HUES6 (cell line): ENCODE measurements around the gene CYSLTR2.
"Not testable (repeated sequence)": the region's sequence is repeated elsewhere in the genome, so short reads cannot be mapped to it uniquely, and the experiment has no call there.

Experiments used
- H3K27ac ChIP-seq: 2 replicates; pipeline ENCODE4 v1.7.0; 2013; ENCODE audit warnings: low read depth, mild to moderate bottlenecking, low read length, inconsistent platforms
- H3K27me3 ChIP-seq: 2 replicates; pipeline ENCODE4 v1.6.1; 2013; ENCODE audit warnings: low read length; ENCODE audit not compliant: control insufficient read depth, insufficient read depth
- H3K36me3 ChIP-seq: 2 replicates; pipeline ENCODE4 v1.6.1; 2013; ENCODE audit warnings: low read length; ENCODE audit not compliant: control insufficient read depth, insufficient read depth
- H3K4me1 ChIP-seq: 2 replicates; pipeline ENCODE4 v1.6.1; 2013; ENCODE audit warnings: low read length; ENCODE audit not compliant: control insufficient read depth, insufficient read depth
- H3K4me3 ChIP-seq: 2 replicates; pipeline ENCODE4 v1.5.1; 2013; ENCODE audit warnings: low read depth, low read length
- H3K9ac ChIP-seq: one replicate; pipeline ENCODE4 v1.6.1; 2013; ENCODE audit warnings: mild to moderate bottlenecking, low read length
- H3K9me3 ChIP-seq: 2 replicates; pipeline ENCODE4 v1.6.1; 2013; ENCODE audit warnings: low read depth, low read length; ENCODE audit not compliant: control insufficient read depth, insufficient read depth

Gene CYSLTR2

DNA sequence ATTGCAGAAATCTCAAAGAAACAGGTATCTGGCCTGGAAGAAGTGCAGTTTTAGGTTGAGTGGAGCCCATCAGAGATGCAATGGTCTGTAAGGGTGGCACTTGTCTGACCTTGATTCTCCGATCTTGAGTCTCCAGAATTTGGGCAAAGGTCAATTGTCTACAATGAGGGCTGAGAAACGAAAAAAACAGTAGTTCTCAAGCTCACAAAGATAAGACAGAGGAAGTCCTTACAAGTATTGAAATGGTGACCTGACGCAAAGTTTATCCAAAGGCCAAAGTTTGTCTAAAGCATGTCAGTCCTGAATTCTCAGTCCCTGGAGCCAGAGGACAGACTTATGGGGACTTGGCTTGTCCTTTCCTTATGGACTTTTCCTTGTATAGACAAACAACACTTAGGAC, 40.3 kb downstream of the CYSLTR2 start:
- H3K27me3 ChIP-seq: no peaks in the 10 kb centered on the region
- no peak overlapping the region for H3K27ac ChIP-seq
- H3K4me1 ChIP-seq: no peaks in the 10 kb centered on the region
- H3K9me3 ChIP-seq: peaks cover 19% of the 10 kb centered on the region
- no peak overlapping the region for H3K9ac ChIP-seq
- H3K4me3 ChIP-seq: no peak overlapping the region
- no peaks in the 10 kb centered on the region for H3K36me3 ChIP-seq

- Histone ChIP-seq H3K36me3 (no peaks in the 10 kb centered on the region), H3K27me3 (no peaks in the 10 kb centered on the region), H3K4me3 (no peak overlapping the region), H3K9me3 (peaks cover 19% of the 10 kb centered on the region), H3K9ac (no peak overlapping the region), H3K4me1 (no peaks in the 10 kb centered on the region), H3K27ac (no peak overlapping the region)
Observed at GRCh38 chr13:48695776-48696175, 42.0 kb downstream of the CYSLTR2 start.

DNA sequence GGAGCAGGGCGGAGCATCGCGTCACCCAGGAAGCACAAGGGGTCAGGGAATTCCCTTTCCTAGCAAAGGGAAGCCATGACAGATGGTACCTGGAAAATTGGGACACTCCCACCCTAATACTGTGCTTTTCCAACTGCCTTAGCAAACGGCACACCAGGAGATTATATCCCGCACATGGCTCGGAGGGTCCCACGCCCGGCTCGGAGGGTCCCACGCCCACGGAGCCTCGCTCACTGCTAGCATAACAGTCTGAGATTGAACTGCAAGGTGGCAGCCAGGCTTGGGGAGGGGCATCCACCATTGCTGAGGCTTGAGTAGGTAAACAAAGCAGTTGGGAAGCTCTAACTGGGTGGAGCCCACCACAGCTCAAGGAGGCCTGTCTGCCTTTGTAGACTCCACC, 42.9 kb downstream of the CYSLTR2 start:
- not testable (repeated sequence) for H3K4me3 ChIP-seq

GRCh38 chr13:48707405-48707804, 53.7 kb downstream of the CYSLTR2 start:
- H3K9ac ChIP-seq: no peak overlapping the region
- H3K9me3 ChIP-seq: peaks cover 11% of the 10 kb centered on the region; the same call in 1 of the 2 replicates
- no peaks in the 10 kb centered on the region for H3K27me3 ChIP-seq
- H3K27ac ChIP-seq: no peak overlapping the region
- no peak overlapping the region for H3K4me3 ChIP-seq
- no peaks in the 10 kb centered on the region for H3K4me1 ChIP-seq
- H3K36me3 ChIP-seq: no peaks in the 10 kb centered on the region

More for the DNA sequence above, 42.9 kb downstream of the CYSLTR2 start:
- not testable (repeated sequence) for H3K27ac ChIP-seq, H3K27me3 ChIP-seq, H3K4me1 ChIP-seq, H3K36me3 ChIP-seq, H3K9ac ChIP-seq
- peaks cover 19% of the 10 kb centered on the region for H3K9me3 ChIP-seq

DNA sequence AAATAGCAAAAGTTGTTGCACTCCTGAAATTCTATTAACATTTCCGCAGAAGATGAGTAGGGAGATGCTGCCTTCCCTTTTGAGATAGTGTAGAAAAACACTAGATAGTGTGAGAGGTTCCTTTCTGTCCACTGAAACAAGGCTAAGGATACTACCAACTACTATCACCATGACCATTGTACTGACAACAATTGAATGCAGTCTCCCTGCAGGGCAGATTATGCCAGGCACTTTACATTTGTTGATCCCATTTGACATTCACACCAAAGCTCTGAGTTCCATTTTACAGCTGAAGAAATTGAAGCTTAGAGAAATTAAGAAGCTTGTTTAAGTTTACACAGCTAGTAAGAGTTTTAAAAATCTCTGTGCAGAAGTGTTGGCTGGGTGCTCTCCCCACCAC, 55.0 kb downstream of the CYSLTR2 start:
- H3K27me3 ChIP-seq: no peaks in the 10 kb centered on the region
- H3K4me1 ChIP-seq: no peaks in the 10 kb centered on the region

DNA sequence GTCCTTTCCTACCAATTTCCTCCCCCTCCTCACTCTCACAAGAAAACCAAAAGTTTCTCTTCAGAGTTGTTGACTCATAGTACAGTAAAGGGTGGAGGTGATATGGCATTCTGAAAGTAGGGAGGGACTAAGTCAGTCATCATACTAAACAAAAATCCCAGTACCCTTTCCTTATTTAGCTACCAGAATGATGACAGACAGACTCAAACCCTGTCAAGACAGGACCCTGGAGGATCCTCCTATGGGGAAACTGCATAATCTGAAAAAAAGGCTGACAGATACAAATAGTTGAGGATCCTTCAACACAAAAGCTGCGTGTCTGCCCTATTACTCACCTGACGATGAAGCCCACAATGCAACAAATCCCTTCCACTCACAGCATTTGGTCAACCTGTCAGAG, 55.5 kb downstream of the CYSLTR2 start:
- no peak overlapping the region for H3K4me3 ChIP-seq
- H3K27ac ChIP-seq: no peak overlapping the region
- H3K36me3 ChIP-seq: no peaks in the 10 kb centered on the region
- H3K4me1 ChIP-seq: no peaks in the 10 kb centered on the region
- peaks cover 23% of the 10 kb centered on the region for H3K9me3 ChIP-seq
- no peak overlapping the region for H3K9ac ChIP-seq
- H3K27me3 ChIP-seq: no peaks in the 10 kb centered on the region

More for the DNA sequence above, 55.0 kb downstream of the CYSLTR2 start:
- Histone ChIP-seq H3K9me3 (peaks cover 18% of the 10 kb centered on the region; the same call in 1 of the 2 replicates), H3K27ac (no peak overlapping the region), H3K4me3 (no peak overlapping the region), H3K9ac (no peak overlapping the region), H3K36me3 (no peaks in the 10 kb centered on the region)

DNA sequence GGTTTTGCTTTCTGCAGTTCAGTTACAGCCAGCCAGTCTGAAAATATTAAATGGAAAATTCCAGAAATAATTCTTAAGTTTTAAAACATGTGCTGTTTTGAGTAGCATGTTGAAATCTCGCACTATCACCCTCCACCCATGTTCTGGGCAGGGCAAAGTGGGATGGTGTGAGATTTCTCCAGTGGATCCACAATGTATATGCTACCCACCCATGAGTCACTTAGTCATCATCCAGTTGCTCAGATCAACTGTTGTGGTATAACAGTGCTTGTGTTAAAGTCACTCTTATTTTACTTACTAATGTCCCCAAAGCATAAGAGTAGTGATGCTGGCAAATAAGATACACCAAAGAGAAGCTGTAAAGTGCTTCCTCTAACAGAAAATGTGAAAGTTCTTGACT, 56.4 kb downstream of the CYSLTR2 start:
- Histone ChIP-seq H3K9ac (no peak overlapping the region), H3K4me1 (no peaks in the 10 kb centered on the region), H3K27me3 (no peaks in the 10 kb centered on the region), H3K36me3 (no peaks in the 10 kb centered on the region), H3K27ac (no peak overlapping the region), H3K9me3 (peaks cover 29% of the 10 kb centered on the region), H3K4me3 (no peak overlapping the region)

DNA sequence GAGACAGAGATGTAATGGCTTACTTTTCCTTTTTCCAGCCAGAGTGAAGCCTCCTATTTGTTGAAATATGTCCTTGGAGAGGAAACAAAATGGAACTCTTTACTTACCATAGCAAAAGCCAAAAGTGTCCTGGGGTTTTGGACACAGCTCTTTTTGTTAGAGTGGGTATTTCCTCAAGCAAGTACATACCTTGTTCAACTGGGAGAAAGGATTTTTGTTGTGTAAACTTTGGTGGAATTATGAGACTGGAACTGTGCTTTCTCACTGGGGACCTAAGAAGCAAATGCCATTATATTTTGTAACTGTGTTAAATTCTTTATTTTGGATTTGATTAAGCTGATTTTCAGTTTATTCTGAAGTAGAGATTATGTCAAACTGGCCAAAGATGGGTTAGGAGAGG, 58.4 kb downstream of the CYSLTR2 start:
- Histone ChIP-seq H3K4me1 (no peaks in the 10 kb centered on the region), H3K36me3 (no peaks in the 10 kb centered on the region), H3K27me3 (no peaks in the 10 kb centered on the region), H3K27ac (no peak overlapping the region), H3K4me3 (no peak overlapping the region), H3K9ac (no peak overlapping the region), H3K9me3 (peaks cover 40% of the 10 kb centered on the region)

DNA sequence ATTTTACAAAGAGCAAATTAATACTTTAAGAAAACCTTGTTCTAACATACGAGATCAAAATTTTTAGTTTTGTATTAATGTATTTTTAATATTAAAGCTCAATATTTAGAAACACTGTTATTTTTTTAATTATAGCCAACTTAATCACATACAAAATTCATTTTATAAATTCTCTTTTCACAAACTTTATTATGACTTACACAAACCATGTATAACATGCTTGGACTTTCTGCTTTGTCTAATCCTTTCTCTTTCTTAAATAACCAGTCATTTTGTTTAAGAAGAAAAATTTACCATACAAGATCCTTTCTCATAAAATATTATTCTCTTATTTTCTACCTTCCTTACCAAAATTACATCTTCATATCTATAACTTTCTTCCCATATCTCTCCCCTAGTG, 62.2 kb downstream of the CYSLTR2 start:
- H3K36me3 ChIP-seq: no peaks in the 10 kb centered on the region
- H3K4me3 ChIP-seq: no peak overlapping the region
- H3K9ac ChIP-seq: no peak overlapping the region
- H3K27ac ChIP-seq: no peak overlapping the region
- H3K9me3 ChIP-seq: peaks cover 70% of the 10 kb centered on the region
- H3K27me3 ChIP-seq: no peaks in the 10 kb centered on the region
- no peaks in the 10 kb centered on the region for H3K4me1 ChIP-seq

DNA sequence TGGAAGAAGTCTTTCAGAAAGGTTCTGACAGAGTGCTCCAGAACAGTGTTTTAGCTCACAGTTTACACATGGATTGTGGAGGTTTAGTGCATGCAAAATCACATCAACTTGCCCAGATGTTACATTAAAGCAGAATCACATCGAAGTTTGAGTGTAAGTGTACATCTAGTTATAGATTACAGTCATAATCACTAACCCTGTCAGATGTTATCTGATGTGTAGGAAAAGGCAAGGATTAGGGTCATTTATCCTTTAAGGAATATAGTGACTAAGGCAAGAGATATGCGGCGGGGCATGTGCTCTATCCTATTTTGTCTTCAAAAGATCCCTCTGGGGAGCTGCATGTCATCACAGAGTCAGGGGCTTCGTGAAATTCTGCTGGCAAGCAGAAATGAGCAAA, 66.9 kb downstream of the CYSLTR2 start:
- no peak overlapping the region for H3K9ac ChIP-seq
- H3K27me3 ChIP-seq: no peaks in the 10 kb centered on the region
- no peak overlapping the region for H3K27ac ChIP-seq
- H3K4me1 ChIP-seq: no peaks in the 10 kb centered on the region
- no peak overlapping the region for H3K4me3 ChIP-seq
- no peaks in the 10 kb centered on the region for H3K36me3 ChIP-seq
- peaks cover 52% of the 10 kb centered on the region for H3K9me3 ChIP-seq

DNA sequence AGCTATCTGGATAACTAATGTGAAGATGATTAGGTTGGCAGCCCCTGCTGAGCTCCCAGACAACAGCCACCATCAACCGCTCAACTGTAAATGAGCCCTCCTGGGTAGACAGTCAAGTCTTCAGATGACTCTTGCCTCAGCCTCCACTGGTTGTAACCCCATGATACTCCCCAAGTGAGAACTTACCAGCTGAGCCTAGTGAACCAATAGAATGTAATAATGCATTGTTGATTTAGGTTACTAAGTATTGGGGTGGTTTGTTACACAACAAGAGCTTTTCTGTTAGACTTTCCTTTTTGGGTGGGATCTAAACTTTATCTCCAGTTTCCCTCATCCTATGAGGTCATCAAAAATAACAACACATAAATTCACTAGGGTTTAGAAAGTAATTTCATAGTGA, 69.4 kb downstream of the CYSLTR2 start:
- H3K36me3 ChIP-seq: no peaks in the 10 kb centered on the region
- no peak overlapping the region for H3K4me3 ChIP-seq
- no peaks in the 10 kb centered on the region for H3K27me3 ChIP-seq
- H3K9ac ChIP-seq: no peak overlapping the region
- no peaks in the 10 kb centered on the region for H3K4me1 ChIP-seq
- no peak overlapping the region for H3K27ac ChIP-seq
- H3K9me3 ChIP-seq: peaks cover 33% of the 10 kb centered on the region

DNA sequence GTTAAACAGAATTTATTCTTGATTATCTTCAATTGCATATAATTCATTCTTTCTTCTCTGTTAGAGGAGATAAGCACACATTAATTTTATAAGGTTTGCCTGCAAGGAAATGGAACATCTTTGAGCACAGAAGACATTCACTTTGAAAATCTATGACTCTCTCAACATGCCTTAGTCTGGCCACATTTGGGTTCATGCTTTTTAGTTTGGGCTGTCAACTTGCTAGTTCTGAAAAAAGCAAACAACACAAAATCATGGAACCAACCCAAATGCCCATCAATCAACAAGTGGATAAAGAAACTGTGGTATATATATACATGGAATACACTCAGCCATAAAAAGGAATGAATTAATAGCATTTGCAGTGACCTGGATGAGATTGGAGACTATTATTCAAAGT, 71.5 kb downstream of the CYSLTR2 start:
- H3K9ac ChIP-seq: no peak overlapping the region
- no peaks in the 10 kb centered on the region for H3K27me3 ChIP-seq
- no peaks in the 10 kb centered on the region for H3K4me1 ChIP-seq
- H3K4me3 ChIP-seq: no peak overlapping the region
- peaks cover 15% of the 10 kb centered on the region for H3K9me3 ChIP-seq
- no peaks in the 10 kb centered on the region for H3K36me3 ChIP-seq
- H3K27ac ChIP-seq: no peak overlapping the region
